ENCODE data around the gene WNT7B. TPM values are rescaled to one million over a fixed set of nuclear protein-coding genes. Genes with fewer than 3 reads are reported as not detected.

WNT7B gene
- total and polyA plus RNA-seq, 2 of the 8 experiments (the other 6 are each of a cell fraction or from before 2014, with no cell fraction given) = 0.14 to 0.24 TPM

DNA sequence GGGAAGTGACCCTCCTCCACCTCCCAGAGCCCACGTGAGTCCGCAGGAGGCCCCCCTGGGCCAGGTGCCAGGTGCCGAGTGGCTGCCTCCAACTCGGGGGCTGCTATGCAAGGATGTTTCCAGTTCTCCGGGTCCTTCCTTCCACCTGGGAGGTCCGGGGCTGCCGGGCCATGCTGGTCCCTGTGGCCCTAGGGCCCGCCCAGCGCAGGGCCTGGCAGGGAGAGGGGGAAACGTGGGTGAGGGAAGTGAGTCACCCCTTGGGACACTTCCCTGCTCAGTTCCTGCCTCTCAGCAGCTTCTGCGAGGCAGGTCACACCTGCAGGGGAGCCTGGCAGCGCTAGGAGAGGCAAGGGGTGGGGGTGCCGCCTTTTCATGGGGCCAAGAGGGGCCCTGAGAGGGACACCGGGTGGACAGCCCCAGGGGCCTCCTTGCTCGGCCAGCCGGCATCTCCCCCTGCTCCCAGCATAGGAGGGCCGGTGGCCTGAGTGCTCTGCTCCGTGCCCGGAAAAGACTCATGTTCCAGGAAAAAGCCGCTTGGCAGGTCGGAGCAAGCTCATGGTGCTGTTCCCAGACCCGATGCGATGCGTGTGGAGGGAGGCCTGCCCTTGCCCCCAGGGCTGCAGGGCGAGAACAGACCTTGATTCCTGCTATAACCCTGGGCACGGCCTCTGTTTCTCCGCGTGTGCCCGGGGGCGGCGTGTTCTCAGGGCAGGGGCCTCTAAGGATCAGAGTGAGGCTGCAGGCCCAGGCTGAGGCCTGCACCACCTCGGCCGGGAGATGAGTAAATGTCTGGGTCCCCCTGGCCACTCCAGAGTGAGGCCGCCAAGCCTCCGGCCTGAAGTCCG is 30.3 kb upstream of the WNT7B start (continued):
- no peak for TF ChIP-seq TAF7 (optimal IDR thresholded peaks at IDR 0.05; ENCODE audit: borderline replicate concordance, low read depth, low read length)
- TF ChIP-seq SUZ12 (IDR thresholded peaks at IDR 0.05; ENCODE audit: low read length) = no peak
- TF ChIP-seq KDM4A (IDR thresholded peaks at IDR 0.05; ENCODE audit: low read depth, low read length, severe bottlenecking) = no peak
- no peak for TF ChIP-seq TCF12 (IDR thresholded peaks at IDR 0.05; ENCODE audit: low read depth, low read length)
- no peak for TF ChIP-seq SAP30 (IDR thresholded peaks at IDR 0.05; ENCODE audit: insufficient read depth, insufficient replicate concordance, low read length)
- no peak for TF ChIP-seq CHD1 (IDR thresholded peaks at IDR 0.05; ENCODE audit: low read depth, low read length)
- no peak for TF ChIP-seq RBBP5 (IDR thresholded peaks at IDR 0.05; ENCODE audit: borderline replicate concordance, low read depth, low read length)
